NCI-H524 treated with DMSO at 0.1 percent for 48 hours (cell line): ENCODE results near the gene NIM1K.
"Not testable (repeated sequence)": the region's sequence is repeated elsewhere in the genome, so short reads cannot be mapped to it uniquely, and the experiment has no call there.

ENCODE experiments used
- DNase-seq: peaks from one replicate; lab custom pipeline; 2025; lab: John Stamatoyannopoulos, UW

Gene NIM1K

DNA sequence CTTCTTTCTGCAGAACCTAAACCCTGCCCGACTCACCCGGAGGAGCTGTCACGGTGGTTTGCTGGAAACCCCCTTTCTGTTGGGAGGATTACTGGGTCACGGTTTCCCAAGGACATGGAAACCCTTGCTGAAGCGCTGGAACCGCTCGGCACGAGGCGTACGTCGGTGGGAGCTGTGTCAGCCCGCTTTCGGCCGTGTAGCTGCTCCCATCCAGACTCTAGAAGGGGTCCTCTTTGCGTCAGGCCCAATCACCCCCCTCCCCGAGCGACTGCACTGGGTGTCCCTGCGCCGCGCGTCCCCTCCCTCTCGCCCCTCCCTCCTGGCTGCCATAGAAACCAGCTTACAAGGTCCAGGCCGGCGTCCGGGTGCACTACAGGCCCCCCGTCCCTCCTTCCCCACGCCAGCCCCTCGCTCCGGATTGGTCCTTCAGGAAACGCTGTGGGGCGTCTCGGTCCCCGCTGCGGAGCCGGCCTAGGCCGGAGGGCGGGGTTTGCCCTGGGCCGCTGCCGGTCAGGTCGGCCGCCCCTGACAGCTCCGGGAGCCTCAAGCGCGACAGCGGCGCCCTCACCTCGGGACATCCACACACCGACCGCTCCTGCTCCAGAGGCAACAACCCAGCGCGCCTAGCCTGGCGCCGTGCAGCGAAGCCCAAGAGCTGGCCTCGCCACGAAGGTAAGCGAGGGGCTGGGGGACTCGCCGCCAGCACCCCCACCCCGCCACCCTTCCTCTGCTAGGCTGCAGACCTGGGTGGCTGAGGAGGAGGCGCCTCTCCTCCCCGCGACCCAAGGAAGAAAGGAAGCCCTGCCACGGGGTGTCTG is at the start of gene NIM1K:
TSS of gene NIM1K (plus strand) at position 486 of the 818 bp plus-strand sequence. CDS start 53,551 bp downstream, outside the sequence.
- DNase-seq = peak; percentile 71

DNA sequence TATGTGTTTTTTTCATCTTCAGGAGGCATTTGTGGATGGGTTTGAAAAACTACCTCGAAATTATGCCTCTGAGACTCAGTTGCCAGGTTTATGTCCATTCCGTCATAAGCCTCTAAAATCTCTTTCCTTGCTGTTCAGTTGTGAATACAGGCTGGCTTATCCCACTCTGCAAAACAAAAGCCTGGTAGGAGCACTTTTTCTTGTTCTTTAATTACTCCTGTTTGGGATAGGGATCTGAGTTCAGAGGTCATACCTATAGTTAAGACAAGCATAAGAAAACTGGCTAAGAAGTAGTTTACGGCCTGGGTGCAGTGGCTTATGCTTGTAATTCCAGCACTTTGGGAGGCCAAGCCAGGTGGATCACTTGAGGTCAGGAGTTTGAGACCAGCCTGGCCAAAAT is 47.0 kb upstream of the NIM1K start:
- DNase-seq = no peak

- no peak for DNase-seq
Observed at GRCh38 chr5:43146958-43147357, 45.1 kb upstream of the NIM1K start.

GRCh38 chr5:43148417-43148816 is 43.6 kb upstream of the NIM1K start:
- no peak for DNase-seq

DNA sequence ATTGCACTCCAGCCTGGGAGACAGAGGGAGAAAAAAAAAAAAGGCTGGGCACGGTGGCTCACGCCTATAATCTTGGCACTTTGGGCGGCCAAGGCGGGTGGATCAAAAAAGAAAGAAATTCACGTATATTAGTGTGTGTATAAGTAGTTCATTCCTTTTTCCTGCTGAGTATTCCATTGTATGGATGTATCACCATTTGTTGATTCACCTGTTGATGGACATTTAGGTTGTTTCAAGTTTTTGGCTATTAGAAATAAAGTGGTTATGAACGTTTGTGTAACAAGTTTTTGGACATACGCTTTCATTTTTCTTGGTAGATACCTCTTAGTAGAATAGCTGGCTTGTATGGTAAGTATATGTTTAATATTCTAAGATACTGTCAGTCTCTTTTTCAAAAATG is 42.8 kb upstream of the NIM1K start:
- DNase-seq = no peak

GRCh38 chr5:43150075-43150474 is 42.0 kb upstream of the NIM1K start:
- DNase-seq = no peak

GRCh38 chr5:43150748-43151147 is 41.3 kb upstream of the NIM1K start:
- no peak for DNase-seq

DNA sequence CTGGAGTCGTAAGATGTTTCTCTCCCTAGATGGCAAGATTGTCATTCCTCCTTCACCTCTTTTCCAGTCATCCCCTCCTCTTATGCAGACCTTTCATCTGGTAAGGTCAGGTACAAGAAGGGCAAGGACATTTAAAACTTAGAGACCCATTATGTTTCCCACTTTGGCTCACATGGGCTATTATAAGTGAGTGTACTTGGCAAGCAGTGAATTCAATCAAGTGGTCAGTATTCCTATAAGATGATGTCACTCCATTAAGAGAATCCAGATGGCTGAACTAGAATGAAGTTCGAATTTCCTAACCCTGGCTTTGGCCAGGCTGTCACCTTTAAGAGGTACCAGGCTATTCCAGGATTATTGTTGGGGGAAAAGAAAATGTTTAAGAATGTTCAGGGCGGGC is 39.1 kb upstream of the NIM1K start:
- no peak for DNase-seq

DNA sequence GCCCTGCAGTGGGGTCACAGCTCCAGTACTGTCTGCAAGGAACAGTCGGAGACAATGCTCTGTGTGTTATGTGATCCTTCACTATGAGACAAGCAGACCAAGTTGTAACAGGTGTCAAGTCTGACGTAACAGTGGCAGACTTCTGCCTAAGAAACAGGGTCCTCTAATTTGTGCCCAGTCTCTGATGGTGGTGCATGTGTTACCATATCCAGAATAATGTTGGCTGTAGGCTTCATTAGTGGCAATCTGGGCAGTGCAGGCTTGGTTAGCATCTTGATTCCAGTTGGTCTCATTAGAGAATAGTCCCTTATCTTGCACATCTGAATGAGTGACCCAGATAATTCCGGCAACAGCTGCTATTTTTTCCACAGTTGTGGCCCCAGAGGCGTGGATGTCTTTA is 37.6 kb upstream of the NIM1K start:
- DNase-seq = peak; percentile 48

GRCh38 chr5:43155394-43156096 is 36.5 kb upstream of the NIM1K start:
- no peak for DNase-seq

- no peak for DNase-seq
Observed at GRCh38 chr5:43156388-43156787, 35.6 kb upstream of the NIM1K start.

DNA sequence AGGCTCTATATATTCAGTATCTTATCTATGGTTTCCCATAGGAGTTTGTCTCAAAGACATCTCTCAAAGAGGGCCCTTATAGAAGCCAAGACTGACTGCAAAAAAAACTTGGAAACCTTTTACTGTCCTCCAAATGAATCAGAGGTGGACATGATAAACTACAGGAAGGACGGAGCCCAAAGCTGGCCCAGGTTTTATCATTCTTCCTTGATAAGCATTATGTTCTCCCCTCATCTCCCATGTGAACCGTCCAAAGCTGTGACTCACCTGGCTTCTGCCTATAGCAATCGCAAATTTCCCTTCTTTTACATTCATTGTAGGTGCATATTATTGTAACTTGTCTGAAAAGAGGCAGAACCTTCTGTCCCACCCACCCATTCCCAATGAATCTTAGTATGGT is 35.0 kb upstream of the NIM1K start:
- DNase-seq = no peak

GRCh38 chr5:43161244-43161643 is 30.8 kb upstream of the NIM1K start:
- DNase-seq = no peak

- DNase-seq = not testable (repeated sequence)
Observed at GRCh38 chr5:43164801-43165200, 27.2 kb upstream of the NIM1K start.

DNA sequence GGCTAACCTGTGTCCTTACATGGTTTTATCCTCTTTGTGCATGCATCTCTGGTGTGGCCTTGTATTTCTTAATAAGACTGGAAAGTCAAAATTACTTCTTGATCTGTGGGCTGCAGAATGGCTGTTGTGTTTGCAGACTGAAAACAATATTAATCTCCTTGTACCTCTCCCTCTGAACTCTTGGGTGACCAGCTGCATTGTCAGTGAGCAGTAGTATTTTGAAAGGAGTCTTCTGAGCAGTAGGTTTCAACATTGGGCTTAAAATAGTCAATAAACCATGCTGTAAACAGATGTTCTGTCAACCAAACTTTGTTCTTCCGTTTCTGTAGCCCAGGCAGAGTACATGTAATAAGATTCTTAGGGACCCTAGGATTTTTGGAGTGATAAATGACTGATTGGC is 26.7 kb upstream of the NIM1K start:
- DNase-seq = no peak

GRCh38 chr5:43168175-43168574 is 23.9 kb upstream of the NIM1K start:
- no peak for DNase-seq

DNA sequence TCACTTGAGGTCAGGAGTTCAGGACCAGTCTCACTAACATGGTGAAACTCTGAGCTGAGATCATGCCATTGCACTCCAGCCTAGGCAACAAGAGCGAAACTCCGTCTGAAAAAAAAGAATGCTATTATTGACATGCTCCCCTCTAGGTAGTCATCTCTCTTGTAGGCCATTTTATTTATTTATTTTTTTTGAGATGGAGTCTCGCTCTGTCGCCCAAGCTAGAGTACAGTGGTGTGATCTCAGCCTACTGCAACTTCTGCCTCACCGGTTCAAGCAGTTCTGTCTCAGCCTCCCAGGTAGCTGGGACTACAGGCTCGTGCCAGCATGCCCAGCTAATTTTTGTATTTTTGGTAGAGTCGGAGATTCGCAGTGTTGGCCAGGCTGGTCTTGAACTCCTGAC is 20.6 kb upstream of the NIM1K start:
- DNase-seq = no peak

DNA sequence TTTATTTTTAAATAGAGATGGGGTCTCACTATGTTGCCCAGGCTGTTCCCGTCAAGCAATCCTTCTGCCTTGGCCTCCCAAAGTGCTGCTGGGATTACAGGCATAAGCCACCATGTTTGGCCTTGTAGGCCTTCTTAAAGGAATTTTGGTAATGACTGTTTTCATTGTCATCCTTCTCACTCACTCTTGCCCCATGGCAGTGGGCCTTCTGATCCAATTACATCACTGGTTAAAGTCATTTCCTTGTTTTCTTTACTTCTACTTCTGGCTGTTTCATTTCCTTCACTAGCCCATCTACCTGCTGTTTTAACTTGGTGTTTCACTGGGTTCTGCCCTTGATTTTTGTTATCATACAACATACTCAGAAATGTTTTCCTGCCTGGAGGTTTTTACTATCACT is 20.1 kb upstream of the NIM1K start:
- DNase-seq = no peak

DNA sequence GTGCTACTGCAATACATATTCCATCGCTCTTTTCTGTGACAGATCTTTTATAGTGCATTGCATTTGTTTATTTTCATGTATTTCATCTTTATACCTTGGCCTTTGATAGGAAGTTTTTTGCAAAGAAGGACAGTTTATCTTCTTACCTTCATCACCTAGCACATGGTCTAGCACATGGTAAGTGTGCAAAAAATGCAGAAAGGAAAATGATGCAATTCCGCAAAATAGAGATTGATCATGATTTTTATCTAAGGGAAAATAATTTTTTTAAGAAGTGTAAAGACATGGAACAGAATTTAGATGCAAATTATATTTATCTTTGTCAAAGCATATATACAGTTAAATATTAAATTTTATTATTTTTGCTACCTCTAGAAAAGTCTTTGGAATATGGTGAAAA is 19.2 kb upstream of the NIM1K start:
- no peak for DNase-seq

- no peak for DNase-seq
Observed at GRCh38 chr5:43174586-43174985, 17.4 kb upstream of the NIM1K start.

DNA sequence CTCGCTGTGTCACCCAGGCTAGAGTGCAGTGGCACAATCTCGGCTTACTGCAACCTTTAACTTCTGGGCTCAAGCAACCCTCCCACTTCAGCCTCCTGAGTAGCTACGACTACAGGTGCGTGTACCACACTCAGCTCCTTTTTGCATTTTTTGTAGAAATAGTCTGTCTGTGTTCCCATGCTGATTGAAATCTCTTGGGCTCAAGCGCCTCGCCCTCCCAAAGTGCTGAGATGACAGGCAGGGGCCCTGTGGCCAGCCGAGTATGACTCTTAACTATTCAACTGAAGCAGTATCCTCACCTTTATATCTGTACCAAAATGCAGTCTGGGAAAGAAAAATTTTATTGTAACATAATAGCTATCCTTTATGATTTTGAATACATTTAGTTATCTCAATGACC is 12.2 kb upstream of the NIM1K start:
- no peak for DNase-seq

DNA sequence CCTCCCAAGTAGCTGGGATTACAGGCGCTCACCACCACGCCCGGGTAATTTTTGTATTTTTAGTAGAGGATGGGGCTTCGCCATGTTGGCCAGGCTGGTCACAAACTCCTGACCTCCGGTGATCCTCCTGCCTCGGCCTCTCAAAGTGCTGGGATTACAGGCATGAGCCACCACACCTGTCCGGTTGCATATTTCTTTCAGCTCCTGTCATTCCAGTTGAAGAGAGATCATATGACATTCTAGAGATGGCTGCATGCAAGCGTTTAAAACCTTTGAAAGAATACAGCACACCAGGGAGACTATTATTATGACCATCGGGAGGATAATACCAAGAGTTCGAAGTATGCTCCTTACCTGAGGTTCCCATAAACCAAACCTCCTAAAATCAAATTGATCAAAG is 9.6 kb upstream of the NIM1K start:
- no peak for DNase-seq

GRCh38 chr5:43183101-43183500 is 8.9 kb upstream of the NIM1K start:
- DNase-seq = not testable (repeated sequence)
